Lower lobe of right lung (tissue), 2 donors: Measurements from ENCODE around the gene IGLL5. TPM values are rescaled to one million over a fixed set of nuclear protein-coding genes. Genes with fewer than 3 reads are reported as not detected.

Experiments used
- ATAC-seq, 2 donors: fragments of 200-7000 bp; cut with Tn5 transposase; one replicate each; pipeline ENCODE4 v1.9.1; 2020 to 2022; ENCODE audit warnings: mild to moderate bottlenecking in 2 of 2, moderate library complexity in 2 of 2
- DNase-seq: peaks from one replicate; pipeline ENCODE4 v3.0.0-alpha.2; 2020
- H3K27ac ChIP-seq: fragments of 200-600 bp; one replicate; pipeline ENCODE4 v1.8.0; 2022
- H3K27me3 ChIP-seq: fragments of 200-600 bp; one replicate; pipeline ENCODE4 v1.8.0; 2022; ENCODE audit warnings: low read depth
- H3K36me3 ChIP-seq: fragments of 200-600 bp; one replicate; pipeline ENCODE4 v1.8.0; 2022; ENCODE audit warnings: mild to moderate bottlenecking
- H3K4me1 ChIP-seq: fragments of 200-600 bp; one replicate; pipeline ENCODE4 v1.8.0; 2022
- H3K4me3 ChIP-seq: fragments of 200-600 bp; one replicate; pipeline ENCODE4 v1.8.0; 2022; ENCODE audit warnings: mild to moderate bottlenecking
- H3K9me3 ChIP-seq: fragments of 200-600 bp; one replicate; pipeline ENCODE4 v1.8.0; 2022
- CTCF ChIP-seq: fragments of 200-600 bp; IDR thresholded peaks from one replicate; pipeline ENCODE4 v1.8.0; 2022; ENCODE audit warnings: antibody characterized with exemption, mild to moderate bottlenecking
- intact Hi-C: fragments of 100-400 bp; cut with DNase I; formaldehyde crosslinking; loops from one replicate; pipeline ENCODE4 v1.11.0; 2022
- total RNA-seq: library from RNA; stranded (reverse); fragmentation: NEBNext Ultra II Directional; extraction: Animal tissue kit (Norgen Biotek cat#: 25700); gene quantifications from one replicate; pipeline ENCODE4 v1.2.1, GENCODE V29; 2021
- donor health status: DM: no; HTN: yes; CAD: no; lungs with severe emphysema.

The IGLL5 gene
- total RNA-seq, 1 donor from 2014 or later, result 11.1 TPM

DNA sequence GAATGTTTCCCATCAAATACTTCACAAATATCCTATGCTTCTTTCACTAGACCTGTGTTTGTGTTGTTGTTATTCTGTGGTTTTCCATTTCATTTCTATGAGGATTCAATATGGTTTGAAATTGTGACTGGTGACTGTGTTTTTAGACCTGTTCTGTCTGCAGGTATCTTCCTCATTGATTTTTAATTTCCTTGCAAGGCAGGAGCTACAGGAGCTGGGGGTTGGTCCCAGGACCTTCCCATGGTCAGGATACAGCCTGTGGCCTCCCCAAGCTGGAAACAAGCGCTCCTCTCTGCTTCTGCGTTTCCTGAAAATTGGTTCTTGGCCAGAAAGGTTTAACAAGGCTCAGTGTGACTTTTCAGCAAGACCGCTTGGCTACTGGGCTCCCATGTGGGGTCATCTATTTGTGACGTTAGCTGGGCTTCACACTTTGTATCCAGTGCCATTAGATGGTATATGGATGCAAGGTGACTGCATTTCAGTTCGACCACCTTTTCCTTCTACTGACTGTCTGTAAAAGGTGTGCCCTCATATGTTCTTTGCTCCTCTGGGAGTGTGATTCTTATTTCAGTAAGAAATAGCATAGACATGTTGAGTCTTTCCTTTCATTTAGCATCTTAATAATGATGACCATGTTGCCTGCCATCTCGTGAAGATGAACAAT, 21.5 kb downstream of the IGLL5 start:
- DNase-seq, result no peak
- intact Hi-C loops, result no loop called here
- peaks cover 9% of the 10 kb centered on the region for H3K27me3 ChIP-seq

DNA sequence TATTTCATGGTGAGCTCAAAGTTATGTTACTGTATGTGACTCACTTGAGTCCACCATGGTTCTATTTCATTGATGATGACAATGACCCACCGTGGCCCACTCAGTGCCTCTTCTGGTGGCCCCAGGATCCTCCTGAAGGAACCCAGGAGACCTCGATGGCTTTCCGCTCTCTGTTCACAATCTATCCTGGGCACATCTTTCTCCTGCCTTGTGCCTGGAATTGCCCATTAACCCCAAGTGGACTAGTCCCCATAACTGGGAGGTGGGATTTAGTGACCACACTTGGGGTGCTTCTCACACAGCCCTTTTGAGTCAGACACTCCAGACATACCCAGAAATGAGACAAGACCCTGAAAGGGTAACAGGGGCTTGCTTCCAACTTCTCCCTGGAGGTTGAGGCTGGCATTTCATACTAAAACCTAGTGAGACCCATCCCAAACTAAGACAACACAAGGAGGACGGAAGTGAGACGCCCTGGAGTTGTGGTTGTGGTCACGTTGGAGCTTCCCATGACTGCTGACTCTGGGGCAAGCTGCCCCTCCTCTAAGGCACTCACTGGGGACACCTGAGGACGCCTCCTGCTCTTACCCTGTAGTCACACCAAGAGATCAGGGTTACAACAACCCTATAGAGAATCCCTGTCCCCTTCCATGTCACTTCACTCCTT, 22.1 kb downstream of the IGLL5 start:
- DNase-seq, result no peak
- H3K27me3 ChIP-seq, result peaks cover 9% of the 10 kb centered on the region
- no peak for TF ChIP-seq CTCF
- H3K27ac ChIP-seq, result no peak overlapping the region
- intact Hi-C loops, result no loop called here
- H3K36me3 ChIP-seq, result no peaks in the 10 kb centered on the region
- no peak for ATAC-seq
- no peak overlapping the region for H3K4me3 ChIP-seq
- no peaks in the 10 kb centered on the region for H3K9me3 ChIP-seq
- H3K4me1 ChIP-seq, result no peaks in the 10 kb centered on the region

More for the DNA sequence above, 21.5 kb downstream of the IGLL5 start:
- H3K27ac ChIP-seq, result no peak overlapping the region
- TF ChIP-seq CTCF, result no peak
- no peak for ATAC-seq
- H3K36me3 ChIP-seq, result no peaks in the 10 kb centered on the region
- H3K4me3 ChIP-seq, result no peak overlapping the region
- no peaks in the 10 kb centered on the region for H3K9me3 ChIP-seq
- no peaks in the 10 kb centered on the region for H3K4me1 ChIP-seq

DNA sequence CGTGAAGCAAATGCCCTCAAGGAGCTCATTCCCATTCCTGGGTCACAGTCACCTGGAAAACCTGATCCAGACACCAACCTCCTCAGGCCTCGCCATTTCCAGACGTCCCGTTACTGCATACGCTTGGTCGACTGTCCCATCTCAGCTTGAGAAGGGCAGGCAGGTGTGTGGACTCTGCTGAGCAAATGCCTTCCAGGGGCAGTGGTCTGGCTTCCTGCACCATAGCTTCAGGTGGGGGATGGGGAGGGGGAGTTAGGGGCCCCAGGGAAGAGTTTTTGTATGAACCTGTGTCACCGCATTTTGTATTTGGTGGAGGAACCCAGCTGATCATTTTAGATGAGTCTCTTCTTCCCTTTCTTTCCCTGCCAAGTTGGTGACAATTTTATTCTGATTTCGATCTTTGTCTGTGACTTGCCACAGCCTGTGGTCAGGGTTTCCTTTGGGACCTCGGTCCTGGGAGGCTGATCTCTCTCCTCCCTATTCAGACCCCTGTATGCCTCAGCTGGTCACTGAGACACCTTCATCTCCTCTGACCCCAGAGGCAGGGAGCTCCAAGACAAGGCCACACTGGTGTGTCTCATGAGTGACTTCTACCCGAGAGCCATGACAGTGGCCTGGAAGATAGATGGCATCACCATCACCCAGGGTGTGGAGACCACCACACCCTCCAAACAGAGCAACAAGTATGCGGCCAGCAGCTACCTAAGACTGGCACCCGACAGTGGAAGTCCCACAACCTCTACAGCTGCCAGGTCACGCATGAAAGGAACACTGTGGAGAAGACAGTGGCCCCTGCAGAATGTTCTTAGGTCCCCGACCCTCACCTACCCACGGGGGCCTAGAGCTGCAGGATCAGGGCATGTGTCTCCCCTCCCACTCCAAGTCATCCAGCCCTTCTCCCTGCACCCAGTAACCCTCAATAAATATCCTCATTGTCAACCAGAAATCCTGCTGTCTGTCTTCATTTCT, 22.9 kb downstream of the IGLL5 start:
- TF ChIP-seq CTCF, result no peak
- Histone ChIP-seq H3K27me3 (peaks cover 9% of the 10 kb centered on the region), H3K4me1 (no peaks in the 10 kb centered on the region), H3K9me3 (no peaks in the 10 kb centered on the region), H3K36me3 (no peaks in the 10 kb centered on the region), H3K4me3 (no peak overlapping the region), H3K27ac (no peak overlapping the region)
- DNase-seq (no peak), ATAC-seq (no peak)
- intact Hi-C loops, result no loop called here

- TF ChIP-seq CTCF, result no peak
- no peaks in the 10 kb centered on the region for H3K4me1 ChIP-seq
- ATAC-seq (no peak), DNase-seq (no peak)
- H3K36me3 ChIP-seq, result no peaks in the 10 kb centered on the region
- no peaks in the 10 kb centered on the region for H3K9me3 ChIP-seq
- H3K27me3 ChIP-seq, result peaks cover 9% of the 10 kb centered on the region
- H3K27ac ChIP-seq, result no peak overlapping the region
- no peak overlapping the region for H3K4me3 ChIP-seq
- intact Hi-C loops, result no loop called here
These were observed 23.9 kb downstream of the IGLL5 start for GRCh38 chr22:22911327-22912134.
